WTC11 (cell line): Measurements from ENCODE around the gene COX6B2. TPM values are rescaled to one million over a fixed set of nuclear protein-coding genes. Genes with fewer than 3 reads are reported as not detected.

Experiments
- ATAC-seq: fragments of 200-7000 bp; cut with Tn5 transposase; 2 replicates; pipeline ENCODE4 v1.10.0; 2021; ENCODE audit warnings: mild to moderate bottlenecking, moderate library complexity
- CTCF ChIA-PET: fragments of 300-600 bp; sonication (Branson Sonifier 250); formaldehyde crosslinking; loops from one replicate; lab custom pipeline; 2021; ENCODE audit warnings: antibody characterized with exemption; lab: Charles Lee
- POLR2A ChIA-PET: fragments of 350-600 bp; sonication (Branson Sonifier 250); formaldehyde crosslinking; loops from one replicate; lab custom pipeline; 2021; ENCODE audit warnings: antibody characterized with exemption; lab: Charles Lee
- DNase-seq: peaks from one replicate; pipeline ENCODE4 v3.0.0; 2021; ENCODE audit warnings: low spot score
- H3K27ac Mint-ChIP-seq: 2 replicates; pipeline ENCODE4 v1.8.0; 2021; ENCODE audit warnings: mixed read lengths
- H3K27me3 Mint-ChIP-seq: 2 replicates; pipeline ENCODE4 v1.8.0; 2021; ENCODE audit warnings: low read depth, mild to moderate bottlenecking, moderate library complexity, mixed read lengths
- H3K36me3 Mint-ChIP-seq: 2 replicates; pipeline ENCODE4 v1.8.0; 2021; ENCODE audit warnings: mixed read lengths
- H3K4me1 Mint-ChIP-seq: 2 replicates; pipeline ENCODE4 v1.8.0; 2022; ENCODE audit warnings: mixed read lengths
- H3K4me3 Mint-ChIP-seq: 2 replicates; pipeline ENCODE4 v1.8.0; 2021; ENCODE audit warnings: mild to moderate bottlenecking, moderate library complexity, mixed read lengths
- H3K9me3 Mint-ChIP-seq: 2 replicates; pipeline ENCODE4 v1.8.0; 2021; ENCODE audit warnings: mixed read lengths
- ATF1 ChIP-seq: sonication (generic); formaldehyde crosslinking; IDR thresholded peaks from 2 replicates; pipeline ENCODE4 v1.8.1; 2023; ENCODE audit warnings: mild to moderate bottlenecking, moderate library complexity, missing genetic modification reagents
- CREM ChIP-seq: sonication (generic); formaldehyde crosslinking; IDR thresholded peaks from 2 replicates; pipeline ENCODE4 v1.8.1; 2022; ENCODE audit warnings: mild to moderate bottlenecking, missing genetic modification reagents, moderate library complexity
- ELF4 ChIP-seq: sonication (generic); formaldehyde crosslinking; IDR thresholded peaks from 2 replicates; pipeline ENCODE4 v1.8.1; 2022; ENCODE audit warnings: low read depth, mild to moderate bottlenecking, moderate library complexity, missing genetic modification reagents
- ETV6 ChIP-seq: sonication (generic); formaldehyde crosslinking; IDR thresholded peaks from 2 replicates; pipeline ENCODE4 v1.8.1; 2022; ENCODE audit warnings: mild to moderate bottlenecking, missing genetic modification reagents
- FOXJ3 ChIP-seq: sonication (generic); formaldehyde crosslinking; IDR thresholded peaks from 2 replicates; pipeline ENCODE4 v1.9.0; 2021; ENCODE audit warnings: missing genetic modification reagents, mild to moderate bottlenecking, borderline replicate concordance
- GRHL2 ChIP-seq: fragments of 250-450 bp; sonication (Bioruptor Pico); IDR thresholded peaks from 2 replicates; pipeline ENCODE4 v1.8.0; 2022; ENCODE audit warnings: mild to moderate bottlenecking, moderate library complexity; ENCODE audit not compliant: insufficient replicate concordance, severe bottlenecking
- OVOL2 ChIP-seq: fragments of 250-450 bp; sonication (Bioruptor Pico); IDR thresholded peaks from 2 replicates; pipeline ENCODE4 v1.9.0; 2021; ENCODE audit warnings: mild to moderate bottlenecking, borderline replicate concordance
- SMAD3 ChIP-seq: sonication (generic); formaldehyde crosslinking; IDR thresholded peaks from 2 replicates; pipeline ENCODE4 v1.8.0; 2022; ENCODE audit warnings: missing genetic modification reagents, mild to moderate bottlenecking, borderline replicate concordance
- SP1 ChIP-seq: sonication (generic); formaldehyde crosslinking; conservative IDR thresholded peaks from 2 replicates; pipeline ENCODE4 v1.8.1; 2022; ENCODE audit warnings: missing genetic modification reagents
- ZNF671 ChIP-seq: fragments of 250-450 bp; sonication (Bioruptor Pico); IDR thresholded peaks from 2 replicates; pipeline ENCODE4 v1.8.0; 2021; ENCODE audit warnings: mild to moderate bottlenecking
- total RNA-seq: library from RNA; stranded (reverse); gene quantifications from 3 replicates; pipeline ENCODE4 v1.2.3, GENCODE V29; 2021
- TF ChIP-seq, protein P1 (sequence below): sonication (generic); formaldehyde crosslinking; IDR thresholded peaks from 2 replicates; pipeline ENCODE4 v1.8.1; 2023; ENCODE audit warnings: mild to moderate bottlenecking, missing genetic modification reagents, borderline replicate concordance
- TF ChIP-seq, protein P2 (sequence below): fragments of 250-450 bp; sonication (Bioruptor Pico); IDR thresholded peaks from 2 replicates; pipeline ENCODE4 v1.9.0; 2021; ENCODE audit warnings: moderate library complexity, mild to moderate bottlenecking, inconsistent platforms, borderline replicate concordance
- TF ChIP-seq, protein P3 (sequence below): fragments of 250-450 bp; sonication (Bioruptor Pico); IDR thresholded peaks from 2 replicates; pipeline ENCODE4 v1.9.0; 2021; ENCODE audit warnings: mild to moderate bottlenecking, borderline replicate concordance
- TF ChIP-seq, protein P4 (sequence below): fragments of 250-450 bp; sonication (Bioruptor Pico); IDR thresholded peaks from 2 replicates; pipeline ENCODE4 v1.9.0; 2021; ENCODE audit warnings: mild to moderate bottlenecking
- TF ChIP-seq, protein P5 (sequence below): sonication (generic); formaldehyde crosslinking; IDR thresholded peaks from 2 replicates; pipeline ENCODE4 v1.8.1; 2023; ENCODE audit warnings: mild to moderate bottlenecking, missing genetic modification reagents
- TF ChIP-seq, protein P6 (sequence below): sonication (generic); formaldehyde crosslinking; IDR thresholded peaks from 2 replicates; pipeline ENCODE4 v1.8.0; 2023; ENCODE audit warnings: missing genetic modification reagents
- TF ChIP-seq, protein P7 (sequence below): sonication (generic); formaldehyde crosslinking; IDR thresholded peaks from 2 replicates; pipeline ENCODE4 v1.8.0; 2022; ENCODE audit warnings: mild to moderate bottlenecking, missing genetic modification reagents

Gene COX6B2
- total RNA-seq, 1 experiment from 2014 or later = 4.3 TPM

DNA sequence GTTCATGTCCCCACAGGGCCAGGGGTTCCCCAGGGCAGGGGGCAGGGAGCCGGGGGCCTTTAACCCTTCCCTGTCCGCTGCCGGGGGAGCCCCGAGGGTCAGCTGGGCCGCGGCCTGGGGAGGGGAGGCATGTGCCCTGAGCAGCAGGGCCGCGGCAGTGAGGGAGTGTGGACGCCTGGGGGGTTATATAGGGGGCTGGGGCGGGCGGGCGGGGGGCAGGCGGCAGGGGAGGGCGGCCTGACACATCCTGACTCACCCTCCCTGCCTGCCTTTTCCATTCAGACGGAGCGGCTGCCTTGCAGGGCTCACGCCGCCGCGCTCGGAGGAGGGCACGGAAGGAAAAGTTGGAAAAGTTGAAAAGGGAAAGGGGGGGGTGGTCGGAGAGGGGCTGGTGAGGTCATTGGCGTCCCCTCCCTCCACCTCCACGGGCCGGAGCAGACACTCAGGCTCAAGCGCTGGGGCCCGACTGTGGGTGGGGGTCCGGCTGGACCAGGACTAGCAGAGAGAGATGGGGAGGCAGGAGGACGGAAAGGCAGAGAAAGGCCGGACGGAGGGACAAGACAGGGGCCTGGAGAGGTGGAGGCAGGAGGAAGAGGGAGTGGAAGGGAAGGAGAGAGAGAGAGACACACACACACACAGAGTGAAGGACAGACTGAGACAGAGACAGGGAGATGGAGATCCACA lies 15.9 kb upstream of the COX6B2 start, which contains the start of gene IL11:
Gene IL11, minus strand, starts transcription at position 159 of the 684 bp plus-strand sequence. Its CDS starts 153 bp downstream, at position 6.
- ChIA-PET POLR2A (interaction anchor here (0.8 to 1.3 kb wide), 4 partner anchors 14 to 69 kb away, joined by 3 to 6 read pairs (median 4); partner anchors contain the start of gene TMEM238), CTCF (interaction anchor here (0.5 to 2.8 kb wide), 8 partner anchors 13 to 224 kb away, joined by 3 to 13 read pairs (median 4); partner anchors contain the start of gene TMEM238)
- Mint-ChIP-seq H3K27ac (no peak within 1 kb of the TSS; the same call in 1 of the 2 replicates), H3K27me3 (peaks cover 70% of the 10 kb centered on the region), H3K36me3 (no peaks in the 10 kb centered on the region), H3K4me1 (peaks cover 22% of the 10 kb centered on the region), H3K4me3 (peak within 1 kb of the TSS; percentile 83), H3K9me3 (no peaks in the 10 kb centered on the region)
- DNase-seq (no peak), ATAC-seq (no peak; the same call in 1 of the 2 replicates)
- TF ChIP-seq GRHL2 (CRISPR knock-in tag) (no peak), SMAD3 (CRISPR knock-in tag) (no peak), CREM (no peak), ELF4 (CRISPR knock-in tag) (no peak), ETV6 (CRISPR knock-in tag) (0 out of 2 replicates have a peak, but pooled peaks have one; percentile 38), ATF1 (no peak)
- TF ChIP-seq, protein P1, sequence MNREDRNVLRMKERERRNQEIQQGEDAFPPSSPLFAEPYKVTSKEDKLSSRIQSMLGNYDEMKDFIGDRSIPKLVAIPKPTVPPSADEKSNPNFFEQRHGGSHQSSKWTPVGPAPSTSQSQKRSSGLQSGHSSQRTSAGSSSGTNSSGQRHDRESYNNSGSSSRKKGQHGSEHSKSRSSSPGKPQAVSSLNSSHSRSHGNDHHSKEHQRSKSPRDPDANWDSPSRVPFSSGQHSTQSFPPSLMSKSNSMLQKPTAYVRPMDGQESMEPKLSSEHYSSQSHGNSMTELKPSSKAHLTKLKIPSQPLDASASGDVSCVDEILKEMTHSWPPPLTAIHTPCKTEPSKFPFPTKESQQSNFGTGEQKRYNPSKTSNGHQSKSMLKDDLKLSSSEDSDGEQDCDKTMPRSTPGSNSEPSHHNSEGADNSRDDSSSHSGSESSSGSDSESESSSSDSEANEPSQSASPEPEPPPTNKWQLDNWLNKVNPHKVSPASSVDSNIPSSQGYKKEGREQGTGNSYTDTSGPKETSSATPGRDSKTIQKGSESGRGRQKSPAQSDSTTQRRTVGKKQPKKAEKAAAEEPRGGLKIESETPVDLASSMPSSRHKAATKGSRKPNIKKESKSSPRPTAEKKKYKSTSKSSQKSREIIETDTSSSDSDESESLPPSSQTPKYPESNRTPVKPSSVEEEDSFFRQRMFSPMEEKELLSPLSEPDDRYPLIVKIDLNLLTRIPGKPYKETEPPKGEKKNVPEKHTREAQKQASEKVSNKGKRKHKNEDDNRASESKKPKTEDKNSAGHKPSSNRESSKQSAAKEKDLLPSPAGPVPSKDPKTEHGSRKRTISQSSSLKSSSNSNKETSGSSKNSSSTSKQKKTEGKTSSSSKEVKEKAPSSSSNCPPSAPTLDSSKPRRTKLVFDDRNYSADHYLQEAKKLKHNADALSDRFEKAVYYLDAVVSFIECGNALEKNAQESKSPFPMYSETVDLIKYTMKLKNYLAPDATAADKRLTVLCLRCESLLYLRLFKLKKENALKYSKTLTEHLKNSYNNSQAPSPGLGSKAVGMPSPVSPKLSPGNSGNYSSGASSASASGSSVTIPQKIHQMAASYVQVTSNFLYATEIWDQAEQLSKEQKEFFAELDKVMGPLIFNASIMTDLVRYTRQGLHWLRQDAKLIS (CRISPR knock-in tag) = no peak
- TF ChIP-seq, protein P2, sequence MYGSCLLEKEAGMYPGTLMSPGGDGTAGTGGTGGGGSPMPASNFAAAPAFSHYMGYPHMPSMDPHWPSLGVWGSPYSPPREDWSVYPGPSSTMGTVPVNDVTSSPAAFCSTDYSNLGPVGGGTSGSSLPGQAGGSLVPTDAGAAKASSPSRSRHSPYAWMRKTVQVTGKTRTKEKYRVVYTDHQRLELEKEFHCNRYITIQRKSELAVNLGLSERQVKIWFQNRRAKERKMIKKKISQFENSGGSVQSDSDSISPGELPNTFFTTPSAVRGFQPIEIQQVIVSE (CRISPR knock-in tag) = no peak
- TF ChIP-seq, all 79 proteins: peak for 1

DNA sequence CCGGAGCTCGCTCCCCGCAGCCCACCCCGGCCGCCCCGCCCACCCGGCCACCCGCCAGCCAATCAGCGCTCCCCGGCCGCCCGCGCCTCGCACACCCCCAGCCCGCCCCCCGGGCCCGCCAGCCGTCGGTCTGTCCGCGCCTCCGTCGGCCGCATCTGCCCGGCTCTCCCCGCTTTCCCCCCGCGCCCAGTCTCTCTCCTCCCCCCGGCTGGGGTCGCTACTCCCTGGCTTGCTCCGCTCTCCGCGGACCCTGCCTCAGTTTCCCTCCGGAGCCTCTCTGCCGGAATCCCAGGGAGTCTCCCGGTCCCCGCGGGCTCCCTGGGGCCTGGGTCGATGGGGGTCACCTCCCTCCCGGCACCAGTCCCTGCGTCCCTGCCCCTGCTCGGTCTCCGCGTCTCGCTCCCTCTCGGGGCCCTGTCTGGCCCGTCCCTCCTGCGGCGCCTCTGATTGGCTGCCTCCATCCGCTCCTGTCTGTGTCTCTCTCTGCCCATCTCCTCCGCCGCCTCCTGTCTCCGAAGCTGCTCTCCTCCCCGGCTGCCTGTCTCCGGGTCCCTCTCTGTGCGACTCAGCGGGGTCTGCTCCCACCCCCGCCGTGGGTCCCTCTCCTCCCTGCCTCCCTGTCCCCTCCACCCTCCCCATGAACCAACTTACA lies 15.3 kb upstream of the COX6B2 start:
- CTCF ChIA-PET = interaction anchor here (0.6 to 2.8 kb wide), 11 partner anchors 14 to 891 kb away, joined by 3 to 13 read pairs (median 4); partner anchors contain the start of gene TMEM238
- H3K4me3 Mint-ChIP-seq = peak overlapping the region; percentile 83
- POLR2A ChIA-PET = interaction anchor here (0.8 to 2.9 kb wide), 6 partner anchors 14 to 68 kb away, joined by 3 to 12 read pairs (median 4); partner anchors contain the start of genes KMT5C and TMEM238
- H3K36me3 Mint-ChIP-seq = no peaks in the 10 kb centered on the region
- no peaks in the 10 kb centered on the region for H3K9me3 Mint-ChIP-seq
- peaks cover 19% of the 10 kb centered on the region for H3K4me1 Mint-ChIP-seq
- peak; percentile 76 for ATAC-seq
- peaks cover 75% of the 10 kb centered on the region for H3K27me3 Mint-ChIP-seq
- H3K27ac Mint-ChIP-seq = no peak overlapping the region; the same call in 1 of the 2 replicates
- peak; percentile 82 for DNase-seq
- TF ChIP-seq, protein P3, sequence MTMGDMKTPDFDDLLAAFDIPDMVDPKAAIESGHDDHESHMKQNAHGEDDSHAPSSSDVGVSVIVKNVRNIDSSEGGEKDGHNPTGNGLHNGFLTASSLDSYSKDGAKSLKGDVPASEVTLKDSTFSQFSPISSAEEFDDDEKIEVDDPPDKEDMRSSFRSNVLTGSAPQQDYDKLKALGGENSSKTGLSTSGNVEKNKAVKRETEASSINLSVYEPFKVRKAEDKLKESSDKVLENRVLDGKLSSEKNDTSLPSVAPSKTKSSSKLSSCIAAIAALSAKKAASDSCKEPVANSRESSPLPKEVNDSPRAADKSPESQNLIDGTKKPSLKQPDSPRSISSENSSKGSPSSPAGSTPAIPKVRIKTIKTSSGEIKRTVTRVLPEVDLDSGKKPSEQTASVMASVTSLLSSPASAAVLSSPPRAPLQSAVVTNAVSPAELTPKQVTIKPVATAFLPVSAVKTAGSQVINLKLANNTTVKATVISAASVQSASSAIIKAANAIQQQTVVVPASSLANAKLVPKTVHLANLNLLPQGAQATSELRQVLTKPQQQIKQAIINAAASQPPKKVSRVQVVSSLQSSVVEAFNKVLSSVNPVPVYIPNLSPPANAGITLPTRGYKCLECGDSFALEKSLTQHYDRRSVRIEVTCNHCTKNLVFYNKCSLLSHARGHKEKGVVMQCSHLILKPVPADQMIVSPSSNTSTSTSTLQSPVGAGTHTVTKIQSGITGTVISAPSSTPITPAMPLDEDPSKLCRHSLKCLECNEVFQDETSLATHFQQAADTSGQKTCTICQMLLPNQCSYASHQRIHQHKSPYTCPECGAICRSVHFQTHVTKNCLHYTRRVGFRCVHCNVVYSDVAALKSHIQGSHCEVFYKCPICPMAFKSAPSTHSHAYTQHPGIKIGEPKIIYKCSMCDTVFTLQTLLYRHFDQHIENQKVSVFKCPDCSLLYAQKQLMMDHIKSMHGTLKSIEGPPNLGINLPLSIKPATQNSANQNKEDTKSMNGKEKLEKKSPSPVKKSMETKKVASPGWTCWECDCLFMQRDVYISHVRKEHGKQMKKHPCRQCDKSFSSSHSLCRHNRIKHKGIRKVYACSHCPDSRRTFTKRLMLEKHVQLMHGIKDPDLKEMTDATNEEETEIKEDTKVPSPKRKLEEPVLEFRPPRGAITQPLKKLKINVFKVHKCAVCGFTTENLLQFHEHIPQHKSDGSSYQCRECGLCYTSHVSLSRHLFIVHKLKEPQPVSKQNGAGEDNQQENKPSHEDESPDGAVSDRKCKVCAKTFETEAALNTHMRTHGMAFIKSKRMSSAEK = no peak
- TF ChIP-seq, protein P4, sequence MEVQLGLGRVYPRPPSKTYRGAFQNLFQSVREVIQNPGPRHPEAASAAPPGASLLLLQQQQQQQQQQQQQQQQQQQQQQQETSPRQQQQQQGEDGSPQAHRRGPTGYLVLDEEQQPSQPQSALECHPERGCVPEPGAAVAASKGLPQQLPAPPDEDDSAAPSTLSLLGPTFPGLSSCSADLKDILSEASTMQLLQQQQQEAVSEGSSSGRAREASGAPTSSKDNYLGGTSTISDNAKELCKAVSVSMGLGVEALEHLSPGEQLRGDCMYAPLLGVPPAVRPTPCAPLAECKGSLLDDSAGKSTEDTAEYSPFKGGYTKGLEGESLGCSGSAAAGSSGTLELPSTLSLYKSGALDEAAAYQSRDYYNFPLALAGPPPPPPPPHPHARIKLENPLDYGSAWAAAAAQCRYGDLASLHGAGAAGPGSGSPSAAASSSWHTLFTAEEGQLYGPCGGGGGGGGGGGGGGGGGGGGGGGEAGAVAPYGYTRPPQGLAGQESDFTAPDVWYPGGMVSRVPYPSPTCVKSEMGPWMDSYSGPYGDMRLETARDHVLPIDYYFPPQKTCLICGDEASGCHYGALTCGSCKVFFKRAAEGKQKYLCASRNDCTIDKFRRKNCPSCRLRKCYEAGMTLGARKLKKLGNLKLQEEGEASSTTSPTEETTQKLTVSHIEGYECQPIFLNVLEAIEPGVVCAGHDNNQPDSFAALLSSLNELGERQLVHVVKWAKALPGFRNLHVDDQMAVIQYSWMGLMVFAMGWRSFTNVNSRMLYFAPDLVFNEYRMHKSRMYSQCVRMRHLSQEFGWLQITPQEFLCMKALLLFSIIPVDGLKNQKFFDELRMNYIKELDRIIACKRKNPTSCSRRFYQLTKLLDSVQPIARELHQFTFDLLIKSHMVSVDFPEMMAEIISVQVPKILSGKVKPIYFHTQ (CRISPR knock-in tag) = no peak
- TF ChIP-seq ATF1 (no peak), OVOL2 (CRISPR knock-in tag) (no peak), ZNF671 (no peak), FOXJ3 (no peak), SP1 (CRISPR knock-in tag) (0 out of 2 replicates have a peak, but pooled peaks have one; percentile 38)
- TF ChIP-seq, protein P5, sequence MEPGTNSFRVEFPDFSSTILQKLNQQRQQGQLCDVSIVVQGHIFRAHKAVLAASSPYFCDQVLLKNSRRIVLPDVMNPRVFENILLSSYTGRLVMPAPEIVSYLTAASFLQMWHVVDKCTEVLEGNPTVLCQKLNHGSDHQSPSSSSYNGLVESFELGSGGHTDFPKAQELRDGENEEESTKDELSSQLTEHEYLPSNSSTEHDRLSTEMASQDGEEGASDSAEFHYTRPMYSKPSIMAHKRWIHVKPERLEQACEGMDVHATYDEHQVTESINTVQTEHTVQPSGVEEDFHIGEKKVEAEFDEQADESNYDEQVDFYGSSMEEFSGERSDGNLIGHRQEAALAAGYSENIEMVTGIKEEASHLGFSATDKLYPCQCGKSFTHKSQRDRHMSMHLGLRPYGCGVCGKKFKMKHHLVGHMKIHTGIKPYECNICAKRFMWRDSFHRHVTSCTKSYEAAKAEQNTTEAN (CRISPR knock-in tag) = no peak
- TF ChIP-seq, protein P6, sequence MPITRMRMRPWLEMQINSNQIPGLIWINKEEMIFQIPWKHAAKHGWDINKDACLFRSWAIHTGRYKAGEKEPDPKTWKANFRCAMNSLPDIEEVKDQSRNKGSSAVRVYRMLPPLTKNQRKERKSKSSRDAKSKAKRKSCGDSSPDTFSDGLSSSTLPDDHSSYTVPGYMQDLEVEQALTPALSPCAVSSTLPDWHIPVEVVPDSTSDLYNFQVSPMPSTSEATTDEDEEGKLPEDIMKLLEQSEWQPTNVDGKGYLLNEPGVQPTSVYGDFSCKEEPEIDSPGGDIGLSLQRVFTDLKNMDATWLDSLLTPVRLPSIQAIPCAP (CRISPR knock-in tag) = no peak
- TF ChIP-seq, protein P7, sequence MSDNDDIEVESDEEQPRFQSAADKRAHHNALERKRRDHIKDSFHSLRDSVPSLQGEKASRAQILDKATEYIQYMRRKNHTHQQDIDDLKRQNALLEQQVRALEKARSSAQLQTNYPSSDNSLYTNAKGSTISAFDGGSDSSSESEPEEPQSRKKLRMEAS (CRISPR knock-in tag) = peak; percentile 32; the same call in 1 of the 2 replicates
